GM18508 (cell line): ENCODE measurements around the gene RYR2.
"Not testable (repeated sequence)": the region's sequence is repeated elsewhere in the genome, so short reads cannot be mapped to it uniquely, and the experiment has no call there.

Source experiments
- ATAC-seq: cut with Tn5 transposase; IDR thresholded peaks from one replicate; pipeline ENCODE4 v1.9.1; 2021; ENCODE audit warnings: moderate number of reproducible peaks; ENCODE audit not compliant: insufficient read depth, unreplicated experiment

RYR2 gene

DNA sequence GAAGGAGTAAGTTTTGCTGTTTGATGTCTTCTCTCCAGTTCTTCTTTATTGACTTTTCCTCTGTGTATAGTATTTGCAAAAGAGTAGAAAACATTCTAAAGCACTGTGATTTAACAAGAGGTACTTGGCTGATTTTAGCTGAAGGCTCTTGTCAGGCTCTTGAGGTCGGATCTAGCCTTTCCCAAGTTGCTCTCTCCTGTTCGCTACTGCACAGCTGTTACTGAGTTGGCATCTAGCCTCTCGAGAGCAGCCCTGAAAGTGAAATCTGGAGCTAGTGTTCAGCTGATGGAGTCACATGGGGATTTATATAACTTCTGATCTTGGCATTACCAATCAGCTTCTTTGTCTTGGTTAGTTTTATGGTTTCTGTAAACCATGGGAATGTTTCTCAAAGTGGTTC is 193.1 kb downstream of the RYR2 start:
- no peak for ATAC-seq

DNA sequence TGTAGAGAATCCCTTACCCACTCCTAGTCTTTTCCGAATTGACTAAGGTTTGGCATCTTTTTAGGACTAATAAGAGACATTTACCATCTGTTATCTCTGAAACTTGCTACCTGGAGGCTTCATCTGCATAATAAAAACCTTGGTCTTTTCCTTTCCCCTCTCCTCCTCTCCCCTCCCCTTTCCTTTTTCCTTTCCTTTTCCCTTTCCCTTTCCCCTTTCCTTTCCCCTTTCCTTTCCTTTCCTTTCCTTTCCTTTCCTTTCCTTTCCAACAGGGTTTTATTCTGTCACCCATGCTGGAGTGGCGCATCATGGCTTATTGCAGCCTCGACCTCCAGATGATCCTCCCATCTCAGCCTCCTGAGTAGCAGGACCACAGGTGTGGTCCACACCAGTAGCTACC is 195.7 kb downstream of the RYR2 start:
- no peak for ATAC-seq

DNA sequence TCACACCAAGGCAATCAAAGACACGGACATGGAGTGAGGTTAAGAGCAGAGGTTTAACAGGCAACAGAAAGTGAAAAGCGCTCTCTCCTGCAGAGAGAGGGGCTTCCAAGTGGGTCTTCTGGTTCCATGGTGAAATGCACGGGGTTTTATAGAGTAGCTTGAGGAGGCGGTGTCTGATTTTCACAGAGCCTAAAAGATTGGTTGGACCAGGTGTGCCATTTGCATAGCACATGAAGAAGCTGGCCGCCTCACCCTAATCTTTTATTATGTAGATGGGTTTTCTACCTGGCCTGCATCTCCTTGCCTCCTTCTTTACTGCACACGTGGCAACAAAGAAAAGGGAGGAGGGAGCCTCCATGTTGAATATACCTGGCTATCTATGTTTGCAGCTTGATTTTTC is 197.3 kb downstream of the RYR2 start:
- ATAC-seq = no peak

DNA sequence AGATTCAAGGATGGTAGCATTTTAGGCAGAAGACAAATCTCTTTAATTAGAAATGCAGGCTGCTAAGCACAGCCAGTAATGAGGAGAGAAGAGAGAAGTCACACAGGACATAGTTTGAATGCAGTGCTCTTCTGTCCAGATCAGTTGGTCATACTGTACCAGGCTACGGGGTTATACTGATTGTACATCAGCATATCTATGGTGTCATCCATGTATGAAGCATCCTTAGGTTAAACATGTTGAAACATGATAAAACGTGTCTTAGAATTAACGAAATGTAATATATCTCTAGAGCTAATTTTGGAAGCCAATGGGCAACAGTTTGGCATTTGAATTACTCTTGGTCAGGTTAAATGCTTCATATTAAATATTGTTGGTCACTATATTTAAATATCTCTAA is 199.1 kb downstream of the RYR2 start:
- no peak for ATAC-seq

DNA sequence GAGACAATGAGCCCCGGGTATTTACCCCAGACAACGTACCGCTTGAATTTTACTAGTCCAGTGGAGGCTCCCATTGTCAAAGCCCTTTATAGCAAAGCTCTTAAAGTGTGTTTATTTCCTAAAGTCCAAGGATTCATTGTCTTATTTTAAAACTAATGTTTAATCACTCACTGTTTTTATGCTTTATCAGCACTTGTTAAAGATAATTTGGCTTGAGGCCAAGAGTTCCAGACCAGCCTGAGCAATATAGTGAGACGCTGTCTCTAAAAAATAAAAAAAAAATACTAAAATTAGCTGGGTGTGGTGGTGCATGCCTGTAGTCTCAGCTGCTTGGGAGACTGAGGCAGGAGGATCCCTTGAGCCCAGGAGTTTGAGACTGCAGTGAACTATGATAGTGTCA is 202.8 kb downstream of the RYR2 start:
- no peak for ATAC-seq

DNA sequence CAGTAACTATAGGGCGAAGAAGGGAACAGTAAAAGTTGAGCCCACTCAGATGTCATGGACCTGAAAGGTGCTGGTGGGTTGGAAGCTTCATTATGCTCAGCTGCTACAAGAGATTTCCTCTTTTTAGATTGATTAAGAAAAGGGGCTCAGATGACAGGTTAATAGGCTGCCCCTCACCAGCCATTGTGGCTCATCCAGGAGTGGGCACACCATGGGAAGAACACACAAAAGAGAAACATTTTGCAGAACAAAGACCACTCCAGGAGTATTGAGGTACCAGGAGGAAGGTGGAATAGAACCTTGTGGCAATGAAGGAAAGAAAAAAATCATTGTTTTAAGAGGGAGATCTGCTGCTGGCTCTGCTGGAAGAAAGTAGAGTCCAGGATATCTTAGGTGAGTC is 205.5 kb downstream of the RYR2 start:
- ATAC-seq = no peak

DNA sequence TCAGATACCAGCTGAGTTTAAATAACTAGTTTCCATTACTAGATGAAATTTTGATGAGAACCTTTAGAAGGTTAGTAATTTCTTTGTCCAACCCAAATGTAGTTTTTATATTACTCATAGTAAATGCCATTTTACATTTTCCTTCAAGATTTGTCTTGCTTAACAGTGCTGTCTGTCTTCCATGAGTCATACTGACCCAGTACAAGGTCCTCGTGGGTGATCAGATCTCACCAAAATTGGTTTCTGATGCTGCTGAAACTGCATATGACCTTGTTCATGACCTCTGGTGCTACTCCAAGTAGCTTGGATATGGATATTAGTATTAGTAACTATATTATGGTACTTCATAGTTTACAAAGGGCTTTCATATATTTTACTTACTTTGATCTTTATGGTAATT is 207.1 kb downstream of the RYR2 start:
- ATAC-seq = no peak

DNA sequence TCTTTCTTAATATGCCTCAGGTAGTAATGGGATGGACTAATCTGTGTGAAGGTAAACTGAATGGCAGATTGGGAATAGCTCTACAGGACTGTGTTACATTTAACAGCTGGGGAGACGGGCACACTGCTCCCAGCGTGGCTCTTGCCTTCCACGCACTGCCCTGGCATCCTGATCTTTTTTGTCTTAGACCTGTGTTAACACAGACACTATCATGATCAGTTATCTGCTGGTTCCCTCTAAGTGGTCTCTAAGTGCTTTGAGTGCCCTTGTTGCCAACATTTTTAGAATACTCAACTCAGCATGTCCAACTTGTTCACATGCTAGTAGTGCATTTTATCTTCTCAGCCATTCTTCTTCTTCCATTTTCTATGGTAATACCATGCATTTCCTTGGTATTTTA is 208.1 kb downstream of the RYR2 start:
- no peak for ATAC-seq

DNA sequence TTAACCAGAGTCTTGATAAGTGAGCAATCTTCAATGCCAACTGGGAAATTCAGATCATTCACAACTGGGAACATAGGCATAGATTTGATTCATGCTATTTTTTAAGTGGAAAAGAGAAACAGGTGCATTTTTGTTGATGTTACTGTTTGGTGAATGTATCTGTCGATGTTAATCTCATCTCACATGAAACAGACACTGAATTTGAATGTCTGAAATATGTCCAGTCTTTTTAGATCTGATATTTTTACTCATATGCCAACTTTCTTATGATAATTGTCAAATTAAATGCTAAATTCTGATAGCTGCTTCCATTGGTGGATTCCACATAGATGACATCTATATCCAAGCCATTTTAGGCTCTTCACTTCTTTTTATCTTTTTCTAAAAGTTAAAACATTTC is 213.1 kb downstream of the RYR2 start:
- no peak for ATAC-seq

DNA sequence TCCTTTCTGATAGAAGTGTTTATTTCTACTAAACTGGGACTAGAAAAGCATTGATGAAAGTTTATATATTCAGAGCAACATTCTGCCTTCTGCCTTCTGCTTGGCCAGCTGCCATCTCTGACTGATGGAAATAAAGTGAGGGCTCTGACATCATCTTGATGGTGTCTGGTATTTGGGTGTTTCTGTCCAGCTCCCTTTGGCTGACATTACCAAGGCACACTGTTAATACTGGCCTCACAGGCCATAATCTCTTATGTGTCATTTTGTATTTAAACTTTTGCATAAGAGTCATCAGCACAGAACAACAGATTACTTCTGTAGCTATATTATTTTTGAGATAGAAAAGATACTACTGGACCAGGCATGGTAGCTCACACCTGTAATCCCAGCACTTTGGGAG is 216.9 kb downstream of the RYR2 start:
- ATAC-seq = no peak

DNA sequence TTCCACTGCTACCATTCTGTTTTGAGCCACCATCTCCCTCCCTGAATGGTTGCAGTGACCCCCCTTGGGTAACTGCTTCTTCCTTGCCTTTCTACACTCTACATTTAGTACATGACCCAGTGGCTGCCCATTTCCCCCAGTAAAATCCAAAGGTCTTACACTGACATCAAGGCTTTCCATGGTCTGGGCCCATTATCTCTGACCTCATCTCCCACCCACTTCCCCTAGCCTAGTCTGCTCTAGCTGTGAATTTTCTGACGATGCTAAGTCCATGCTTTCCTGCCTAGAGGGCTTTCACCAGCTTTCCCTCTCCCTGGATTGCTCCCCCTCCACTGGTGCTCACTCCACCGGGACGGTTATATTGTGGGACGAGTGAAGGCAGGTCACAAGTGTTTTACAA is 219.2 kb downstream of the RYR2 start:
- ATAC-seq = no peak

DNA sequence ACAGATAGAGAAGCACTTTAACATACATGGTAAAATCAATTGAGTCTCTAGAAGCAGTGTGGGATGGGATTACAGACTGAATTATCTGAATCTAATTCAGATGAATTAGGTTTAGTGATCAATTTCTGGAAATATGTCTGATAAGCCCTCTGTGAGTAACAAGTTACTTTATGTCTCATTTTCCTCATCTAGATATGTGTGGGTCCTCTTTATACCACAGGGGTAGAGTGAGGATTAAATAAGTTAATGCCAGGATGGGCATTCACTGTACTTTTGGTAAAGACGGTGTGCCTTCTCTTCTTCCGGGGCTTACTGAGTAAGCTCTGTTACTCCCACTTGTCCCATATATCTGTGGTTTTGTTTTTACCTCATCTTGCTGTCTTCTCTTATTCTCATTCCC is 225.8 kb downstream of the RYR2 start:
- no peak for ATAC-seq

DNA sequence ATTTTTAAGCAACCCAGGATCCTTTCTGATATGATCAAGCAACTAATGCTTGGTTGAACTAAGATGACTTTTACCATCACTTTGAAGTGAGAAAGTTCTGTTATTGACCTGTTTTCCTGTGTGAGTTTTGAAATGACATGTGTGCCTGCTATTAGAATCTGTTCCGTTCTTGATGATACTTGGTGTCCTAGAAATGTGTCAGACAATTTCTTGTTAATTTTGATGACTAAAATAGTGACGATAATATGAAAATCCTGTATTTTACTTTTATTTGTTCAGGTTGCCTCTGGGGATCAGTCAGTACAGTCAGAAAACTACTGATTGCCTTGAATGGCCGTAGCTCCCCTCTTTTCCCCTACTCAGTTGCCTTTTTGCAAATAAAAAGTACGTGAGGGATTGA is 228.0 kb downstream of the RYR2 start:
- ATAC-seq = no peak

DNA sequence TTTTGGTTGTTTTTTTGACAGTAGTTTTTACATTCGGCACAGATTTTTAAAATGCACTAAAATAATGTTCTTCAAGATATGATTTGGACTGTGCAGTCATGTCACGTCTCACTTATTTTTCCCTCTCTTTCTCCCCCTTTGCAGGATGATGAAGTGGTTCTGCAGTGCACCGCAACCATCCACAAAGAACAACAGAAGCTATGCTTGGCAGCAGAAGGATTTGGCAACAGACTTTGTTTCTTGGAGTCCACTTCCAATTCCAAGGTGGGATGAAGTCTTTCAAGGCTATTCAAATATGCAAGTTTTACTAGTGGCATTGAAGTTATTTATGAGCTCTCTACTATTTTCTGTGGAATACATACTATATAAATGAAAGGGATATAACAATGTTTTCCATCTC is 228.4 kb downstream of the RYR2 start:
- no peak for ATAC-seq

DNA sequence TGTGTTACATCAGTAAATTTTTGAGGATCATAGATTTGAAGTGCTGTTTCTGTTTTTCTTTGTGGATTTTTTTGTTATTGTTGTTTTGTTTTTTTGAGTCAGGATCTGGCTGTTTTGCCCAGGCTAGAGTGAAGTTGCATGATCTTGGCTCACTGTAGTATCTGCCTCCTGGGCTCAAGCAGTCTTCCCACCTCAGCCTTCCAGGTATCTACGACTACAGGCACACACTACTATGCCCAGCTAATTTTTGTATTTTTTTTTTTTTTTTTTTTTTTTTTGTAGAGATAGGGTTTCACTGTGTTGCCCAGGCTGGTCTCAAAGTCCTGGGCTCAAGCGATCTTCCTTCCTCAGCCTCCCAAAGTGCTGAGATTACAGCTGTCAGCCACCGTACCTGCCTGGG is 236.0 kb downstream of the RYR2 start:
- ATAC-seq = not testable (repeated sequence)

DNA sequence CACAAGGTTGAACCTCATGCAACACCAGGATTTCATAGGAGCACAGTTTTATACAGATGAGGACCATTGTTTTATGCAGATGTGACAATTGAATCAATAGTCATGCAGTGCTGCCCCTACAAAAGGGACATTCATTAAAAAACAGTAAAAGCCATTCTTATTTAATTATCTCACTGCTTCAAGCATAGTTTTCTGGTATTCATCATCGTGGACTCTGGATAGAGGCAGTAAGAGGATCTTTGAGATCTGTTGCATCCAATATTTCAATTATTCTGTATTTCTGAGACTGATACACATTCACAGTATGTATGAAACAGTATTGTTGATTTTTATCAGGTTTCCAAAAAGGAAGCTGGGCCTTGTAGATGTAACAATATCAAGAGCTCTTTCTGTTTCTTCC is 237.6 kb downstream of the RYR2 start:
- no peak for ATAC-seq

DNA sequence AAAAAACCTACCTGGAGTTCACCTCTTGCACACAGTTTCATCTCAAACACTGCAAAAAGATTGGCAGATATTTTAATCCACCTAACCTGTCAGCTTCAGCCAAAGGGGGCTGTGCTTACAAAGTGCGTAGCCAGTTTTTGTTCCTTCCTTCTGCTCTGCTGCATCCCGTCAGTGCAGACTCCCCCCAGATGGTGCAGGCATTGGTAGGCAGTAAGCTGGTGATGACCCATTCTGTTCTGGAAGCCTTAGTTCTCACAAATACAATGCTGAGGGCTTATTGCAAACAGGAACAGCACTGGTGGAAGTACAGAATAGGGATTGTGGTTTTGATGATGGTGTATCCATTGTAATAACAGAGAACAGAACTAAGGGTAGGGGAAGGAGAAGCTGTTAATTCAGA is 239.5 kb downstream of the RYR2 start:
- no peak for ATAC-seq

DNA sequence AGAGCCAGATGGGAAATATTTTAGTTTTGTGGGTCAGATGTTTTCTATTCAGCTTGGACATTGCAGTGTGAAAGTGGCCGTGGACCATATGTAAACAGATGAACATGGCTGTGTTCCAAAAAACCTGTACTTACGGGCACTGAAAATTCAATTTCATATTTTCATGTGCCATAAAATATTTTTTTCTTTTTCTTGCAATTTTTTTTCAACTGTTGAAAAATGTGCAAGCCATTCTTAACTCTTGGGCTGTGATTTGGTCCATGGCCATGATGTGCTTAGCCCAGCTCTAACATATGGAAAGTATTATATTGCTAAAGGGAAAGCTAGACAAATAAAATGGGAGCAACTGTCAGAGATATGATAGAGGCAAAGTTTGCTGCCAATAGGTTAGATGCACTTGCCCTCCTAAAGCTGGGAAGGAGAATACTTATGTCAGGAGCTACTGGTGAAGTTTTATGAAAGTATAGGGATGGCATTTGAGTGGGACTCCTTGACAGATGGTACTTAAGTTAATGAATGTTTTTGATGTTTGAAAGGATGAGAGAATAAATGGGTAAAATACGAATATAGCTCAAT is 240.3 kb downstream of the RYR2 start:
- no peak for ATAC-seq

DNA sequence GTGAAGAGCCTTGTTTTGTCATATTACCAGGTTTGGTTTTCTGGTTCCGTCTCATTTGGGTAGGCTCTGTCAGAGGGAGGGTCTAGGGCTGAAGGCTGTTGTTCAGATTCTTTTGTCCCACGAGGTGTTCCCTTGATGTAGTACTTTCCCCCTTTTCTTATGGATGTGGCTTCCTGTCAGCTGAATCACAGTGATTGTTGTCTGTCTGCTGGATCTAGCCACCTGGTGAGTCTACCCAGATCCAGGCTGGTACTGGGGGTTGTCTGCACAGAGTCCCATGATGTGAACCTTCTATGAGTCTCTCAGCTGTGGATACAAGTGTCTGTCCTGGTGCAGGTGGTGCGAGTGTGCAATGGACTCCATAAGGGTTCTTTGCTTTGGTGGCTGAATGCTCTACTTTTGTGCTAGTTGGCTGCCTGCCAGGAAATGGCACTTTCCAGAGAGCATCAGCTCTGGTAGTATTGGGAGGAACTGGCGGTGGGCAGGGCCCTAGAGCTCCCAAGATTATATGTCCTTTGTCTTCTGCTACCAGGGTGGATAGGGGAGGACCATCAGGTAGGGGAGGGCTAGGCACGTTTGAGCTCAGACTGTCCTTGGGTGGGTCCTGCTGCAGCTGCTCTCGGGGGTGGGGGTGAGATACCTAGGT is 246.0 kb downstream of the RYR2 start:
- ATAC-seq = no peak

DNA sequence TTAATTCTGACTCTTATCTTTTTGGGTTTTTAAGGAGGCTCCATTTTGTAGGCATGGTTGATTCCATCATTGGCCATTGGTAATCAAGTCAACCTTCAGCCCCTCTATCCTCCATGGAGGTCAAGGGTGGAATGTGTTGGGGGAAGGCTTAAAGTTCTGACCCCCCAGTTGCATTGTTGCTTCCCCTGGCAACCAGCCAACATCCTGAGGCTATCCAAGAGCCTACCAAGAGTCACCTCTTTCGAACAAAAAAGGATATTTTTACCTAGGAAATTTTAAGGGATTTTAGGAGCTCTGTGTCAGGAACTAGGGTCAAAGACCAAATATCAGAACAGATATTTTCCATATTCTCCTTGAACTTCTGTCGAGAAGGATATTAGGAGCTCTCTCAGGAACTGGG is 251.8 kb downstream of the RYR2 start:
- no peak for ATAC-seq

DNA sequence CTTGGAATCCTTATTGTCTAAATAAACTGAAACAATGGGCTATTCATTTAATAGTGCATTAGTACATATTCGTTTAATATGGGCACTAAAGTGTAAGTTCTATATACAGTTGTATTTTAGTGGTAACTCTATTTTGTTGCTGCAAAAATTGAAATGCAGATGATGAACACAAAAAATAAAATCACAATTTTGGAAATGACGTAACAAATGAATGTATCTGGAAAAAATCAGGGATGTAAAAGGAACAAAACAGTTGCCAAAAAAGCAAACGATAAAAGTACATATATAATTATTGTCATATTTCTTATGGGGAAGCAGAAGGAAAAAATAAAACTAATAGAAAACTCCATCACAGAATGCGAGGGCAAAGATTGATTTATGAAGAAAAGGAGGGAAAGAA is 254.9 kb downstream of the RYR2 start:
- ATAC-seq = no peak

DNA sequence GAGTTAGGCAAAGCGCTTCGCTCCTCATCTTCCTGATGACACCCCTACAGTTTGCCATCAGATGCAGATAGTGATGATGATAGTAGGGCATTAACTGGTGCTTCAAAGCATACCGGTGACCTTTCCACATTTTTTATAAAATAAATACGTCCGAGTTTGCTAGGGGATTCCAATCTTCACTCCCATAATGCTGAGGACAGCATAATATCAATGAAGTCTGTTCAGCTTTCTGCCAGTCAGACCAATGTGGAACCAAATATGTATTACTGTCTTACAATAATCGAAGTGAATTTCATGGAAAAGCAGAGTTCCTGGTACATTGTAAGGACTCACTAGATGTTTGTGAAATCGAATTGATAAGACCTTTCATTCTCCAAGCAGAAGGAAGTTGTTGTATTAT is 258.7 kb downstream of the RYR2 start:
- ATAC-seq = no peak

DNA sequence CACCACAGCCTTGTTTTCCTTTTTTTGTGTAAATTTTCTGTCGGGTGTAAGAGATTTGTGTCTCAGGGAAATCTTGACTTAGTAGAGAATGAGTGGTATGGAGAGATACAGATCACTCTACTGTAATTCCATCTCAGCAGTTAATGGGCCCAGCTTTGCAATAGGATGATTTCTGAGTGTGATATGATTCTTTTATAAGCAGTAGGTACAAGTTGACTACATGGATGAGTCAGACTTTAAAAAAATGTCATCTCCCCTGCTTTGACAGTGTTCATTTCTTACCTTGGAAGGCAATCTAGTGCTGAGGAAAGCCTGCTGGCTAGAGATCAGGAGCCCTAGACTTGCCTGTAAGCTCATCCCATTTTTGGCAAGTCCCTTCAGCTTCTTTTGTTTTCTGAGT is 261.9 kb downstream of the RYR2 start:
- no peak for ATAC-seq
